PFSK-1 (cell line): ENCODE measurements around the gene RYK. TPM values are rescaled to one million over a fixed set of nuclear protein-coding genes. Genes with fewer than 3 reads are reported as not detected.

Experiments used
- FOXP2 ChIP-seq: optimal IDR thresholded peaks from 2 replicates; pipeline ENCODE3; 2011; ENCODE audit warnings: borderline replicate concordance, control low read depth, inconsistent platforms; ENCODE audit not compliant: insufficient read depth; ENCODE audit errors: extremely low read length, extremely low read depth
- POLR2AphosphoS5 ChIP-seq: IDR thresholded peaks from 2 replicates; pipeline ENCODE4 v1.6.1; 2012; ENCODE audit warnings: low read depth, mild to moderate bottlenecking, control low read depth, low read length, moderate library complexity
- SIN3A ChIP-seq: IDR thresholded peaks from 2 replicates; pipeline ENCODE4 v1.6.1; 2012; ENCODE audit warnings: mild to moderate bottlenecking, low read length, moderate library complexity, borderline replicate concordance; ENCODE audit not compliant: insufficient read depth
- TAF1 ChIP-seq: IDR thresholded peaks from 2 replicates; pipeline ENCODE4 v1.6.1; 2012; ENCODE audit warnings: low read length, control low read depth, borderline replicate concordance; ENCODE audit not compliant: insufficient read depth
- polyA plus RNA-seq: library from polyadenylated mRNA; unstranded; fragments of >200 nt; gene quantifications from one replicate; pipeline ENCODE4 v1.2.1, GENCODE V29; 2012; ENCODE audit warnings: low read depth, missing spikeins; ENCODE audit not compliant: insufficient read length
- TF ChIP-seq, protein P1 (sequence below), 2 experiments: IDR thresholded peaks; 2 replicates each; pipeline versions ENCODE4 v1.6.1 to v1.8.0; 2011 to 2012; ENCODE audit warnings: low read depth in 2 of 2, low read length in 2 of 2, control low read depth in 1 of 2, inconsistent platforms in 1 of 2, mild to moderate bottlenecking in 1 of 2, moderate library complexity in 1 of 2; ENCODE audit not compliant: insufficient read depth in 1 of 2

RYK gene
- 16.9 TPM for polyA plus RNA-seq

DNA sequence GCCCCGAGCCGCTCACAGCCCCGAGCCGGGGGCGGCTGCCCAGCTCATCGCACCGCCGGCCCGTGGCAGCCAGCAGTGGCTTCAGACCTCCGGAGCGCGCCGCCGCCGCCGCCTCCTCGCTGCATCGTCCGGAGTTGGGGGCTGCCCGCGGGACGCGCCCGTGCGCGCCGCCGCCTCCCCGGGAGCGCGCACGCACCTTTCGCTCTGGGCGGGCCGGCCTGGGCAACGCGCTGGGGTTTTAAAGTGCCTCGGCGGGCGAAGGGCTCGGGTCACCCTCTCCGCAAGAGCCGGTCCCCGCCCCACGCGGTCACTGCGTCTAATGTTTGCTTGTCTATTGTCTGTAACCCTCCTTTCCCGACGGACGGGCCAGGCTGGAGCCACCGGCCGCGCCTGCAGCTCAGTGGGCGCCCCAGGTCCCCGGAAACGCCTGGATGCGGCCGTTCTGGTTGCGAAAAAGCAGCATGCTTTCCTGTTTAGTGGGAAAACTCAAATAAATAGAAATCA is at the start of gene RYK:
Gene RYK, minus strand, starts transcription at position 143 of the 504 bp plus-strand sequence. CDS start 205 bp downstream, outside the sequence.
- TF ChIP-seq, protein P1, sequence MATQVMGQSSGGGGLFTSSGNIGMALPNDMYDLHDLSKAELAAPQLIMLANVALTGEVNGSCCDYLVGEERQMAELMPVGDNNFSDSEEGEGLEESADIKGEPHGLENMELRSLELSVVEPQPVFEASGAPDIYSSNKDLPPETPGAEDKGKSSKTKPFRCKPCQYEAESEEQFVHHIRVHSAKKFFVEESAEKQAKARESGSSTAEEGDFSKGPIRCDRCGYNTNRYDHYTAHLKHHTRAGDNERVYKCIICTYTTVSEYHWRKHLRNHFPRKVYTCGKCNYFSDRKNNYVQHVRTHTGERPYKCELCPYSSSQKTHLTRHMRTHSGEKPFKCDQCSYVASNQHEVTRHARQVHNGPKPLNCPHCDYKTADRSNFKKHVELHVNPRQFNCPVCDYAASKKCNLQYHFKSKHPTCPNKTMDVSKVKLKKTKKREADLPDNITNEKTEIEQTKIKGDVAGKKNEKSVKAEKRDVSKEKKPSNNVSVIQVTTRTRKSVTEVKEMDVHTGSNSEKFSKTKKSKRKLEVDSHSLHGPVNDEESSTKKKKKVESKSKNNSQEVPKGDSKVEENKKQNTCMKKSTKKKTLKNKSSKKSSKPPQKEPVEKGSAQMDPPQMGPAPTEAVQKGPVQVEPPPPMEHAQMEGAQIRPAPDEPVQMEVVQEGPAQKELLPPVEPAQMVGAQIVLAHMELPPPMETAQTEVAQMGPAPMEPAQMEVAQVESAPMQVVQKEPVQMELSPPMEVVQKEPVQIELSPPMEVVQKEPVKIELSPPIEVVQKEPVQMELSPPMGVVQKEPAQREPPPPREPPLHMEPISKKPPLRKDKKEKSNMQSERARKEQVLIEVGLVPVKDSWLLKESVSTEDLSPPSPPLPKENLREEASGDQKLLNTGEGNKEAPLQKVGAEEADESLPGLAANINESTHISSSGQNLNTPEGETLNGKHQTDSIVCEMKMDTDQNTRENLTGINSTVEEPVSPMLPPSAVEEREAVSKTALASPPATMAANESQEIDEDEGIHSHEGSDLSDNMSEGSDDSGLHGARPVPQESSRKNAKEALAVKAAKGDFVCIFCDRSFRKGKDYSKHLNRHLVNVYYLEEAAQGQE (IDR thresholded peaks at IDR 0.05; ENCODE audit: insufficient read depth in 1 of 2, low read depth in 2 of 2, low read length in 2 of 2) = no peak
- TF ChIP-seq FOXP2 = peak; percentile 30
- TF ChIP-seq SIN3A = no peak
- TF ChIP-seq TAF1 = peak; percentile 66; the same call in 1 of the 2 replicates
- peak; percentile 21; the same call in 1 of the 2 replicates for TF ChIP-seq POLR2AphosphoS5

- TF ChIP-seq FOXP2 (no peak), TAF1 (no peak), SIN3A (no peak), POLR2AphosphoS5 (no peak)
- TF ChIP-seq, protein P1 (IDR thresholded peaks at IDR 0.05; ENCODE audit: insufficient read depth in 1 of 2, low read depth in 2 of 2, low read length in 2 of 2) = no peak
Measured at GRCh38 chr3:134299888-134300206, 49.2 kb upstream of the RYK start.

- TF ChIP-seq FOXP2 = no peak
- TF ChIP-seq TAF1 = no peak
- TF ChIP-seq, protein P1 (IDR thresholded peaks at IDR 0.05; ENCODE audit: insufficient read depth in 1 of 2, low read depth in 2 of 2, low read length in 2 of 2) = no peak
- TF ChIP-seq POLR2AphosphoS5 = no peak
- no peak for TF ChIP-seq SIN3A
Measured at GRCh38 chr3:134299185-134299887, 48.7 kb upstream of the RYK start.

GRCh38 chr3:134298249-134298648 is 47.6 kb upstream of the RYK start:
- TF ChIP-seq, protein P1 (IDR thresholded peaks at IDR 0.05; ENCODE audit: insufficient read depth in 1 of 2, low read depth in 2 of 2, low read length in 2 of 2) = no peak
- TF ChIP-seq TAF1 = no peak
- TF ChIP-seq POLR2AphosphoS5 = no peak
- TF ChIP-seq FOXP2 = no peak
- no peak for TF ChIP-seq SIN3A
